ENCODE data around the gene ATG7. TPM values are rescaled to one million over a fixed set of nuclear protein-coding genes. Genes with fewer than 3 reads are reported as not detected.

The ATG7 gene
- total RNA-seq, 1 experiment from 2014 or later, result 50.9 TPM

DNA sequence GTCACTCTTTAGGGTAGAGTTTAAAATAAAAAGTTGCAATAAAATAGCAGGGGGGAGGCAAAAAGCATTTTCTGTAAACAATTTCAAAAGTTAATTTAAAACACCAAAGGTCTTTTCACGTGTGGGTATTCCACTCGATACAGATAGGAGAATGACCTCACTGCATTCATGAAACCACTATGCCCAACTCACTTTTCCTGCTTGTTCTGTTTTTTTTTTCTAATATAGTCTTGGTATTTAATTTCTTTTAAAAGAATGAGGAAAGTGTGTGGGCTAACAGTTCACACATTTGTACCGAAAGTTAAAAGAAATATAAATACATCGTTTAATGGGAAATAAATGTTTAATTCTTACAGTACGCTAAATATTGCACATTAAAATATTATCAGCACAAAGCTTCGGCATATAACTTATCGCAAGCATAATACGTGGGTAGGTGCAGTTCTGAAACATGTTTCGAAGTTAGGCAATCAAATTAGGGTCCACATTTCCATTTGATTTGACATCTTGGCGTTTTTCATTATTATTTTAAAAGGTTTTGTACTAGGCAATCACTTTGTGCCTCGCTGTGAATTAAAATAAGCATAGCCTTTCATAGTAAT is 330.1 kb downstream of the ATG7 start:
- Histone ChIP-seq H3K36me3 (ENCODE audit: insufficient read depth, low read length) (peaks cover 30% of the 10 kb centered on the region), H3K9me3 (ENCODE audit: low read length) (no peaks in the 10 kb centered on the region), H3K27ac (ENCODE audit: low read length) (peak overlapping the region; percentile 96), H4K20me1 (ENCODE audit: insufficient read depth, low read depth, low read length) (no peaks in the 10 kb centered on the region), H3K4me3 (ENCODE audit: low read length) (peak overlapping the region; percentile 63), H3K9me2 (replicated peaks; ENCODE audit: insufficient read depth, low read length) (no peaks in the 10 kb centered on the region), H2AFZ (ENCODE audit: low read length) (no peak overlapping the region), H3K4me2 (ENCODE audit: low read depth, low read length, poor library complexity, severe bottlenecking) (peak overlapping the region; percentile 81), H3K27me3 (ENCODE audit: low read length) (no peaks in the 10 kb centered on the region), H3K9ac (ENCODE audit: low read length) (peak overlapping the region; percentile 69), H3K79me2 (ENCODE audit: low read length) (peaks cover 96% of the 10 kb centered on the region), H3K4me1 (ENCODE audit: low read length) (peaks cover 70% of the 10 kb centered on the region)
- peak; percentile 69 for DNase-seq

DNA sequence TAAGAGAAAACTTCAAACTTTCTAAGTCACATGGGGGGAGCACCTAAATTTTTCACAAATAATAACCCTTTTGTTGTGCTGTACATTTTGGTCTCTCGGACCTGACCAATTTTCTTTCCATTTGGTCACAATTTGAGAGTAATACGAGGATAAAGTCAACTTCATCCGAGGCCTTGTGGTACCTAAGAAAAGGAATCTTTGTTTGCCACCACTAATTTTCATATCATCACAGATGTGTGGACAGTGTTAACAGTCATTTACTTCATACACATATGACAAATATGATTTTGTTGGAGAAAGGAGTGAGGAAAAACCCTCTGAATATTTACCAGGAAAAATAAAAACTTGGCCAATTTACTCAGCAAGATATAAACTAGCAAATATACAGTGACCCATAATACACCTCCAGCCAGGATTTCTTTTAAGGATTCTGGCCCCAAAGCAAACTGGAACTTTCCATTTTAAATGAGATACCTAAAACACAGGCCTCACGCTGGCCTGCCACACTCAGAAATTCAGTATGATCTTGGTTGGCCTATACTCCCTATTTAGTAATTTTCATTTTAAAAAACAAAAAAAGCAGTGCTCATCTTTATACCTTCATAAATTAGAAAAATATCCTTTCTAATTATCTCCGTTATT is 330.8 kb downstream of the ATG7 start:
- H3K27ac ChIP-seq (ENCODE audit: low read length), result peak overlapping the region; percentile 96

GRCh38 chr3:11603628-11604027 is 331.4 kb downstream of the ATG7 start:
- peaks cover 96% of the 10 kb centered on the region for H3K79me2 ChIP-seq (ENCODE audit: low read length)
- H4K20me1 ChIP-seq (ENCODE audit: insufficient read depth, low read depth, low read length), result no peaks in the 10 kb centered on the region
- H2AFZ ChIP-seq (ENCODE audit: low read length), result no peak overlapping the region
- peak; percentile 76 for DNase-seq
- H3K27me3 ChIP-seq (ENCODE audit: low read length), result no peaks in the 10 kb centered on the region
- H3K9me3 ChIP-seq (ENCODE audit: low read length), result no peaks in the 10 kb centered on the region
- peak overlapping the region; percentile 63 for H3K4me3 ChIP-seq (ENCODE audit: low read length)
- H3K4me1 ChIP-seq (ENCODE audit: low read length), result peaks cover 83% of the 10 kb centered on the region
- peak overlapping the region; percentile 81 for H3K4me2 ChIP-seq (ENCODE audit: low read depth, low read length, poor library complexity, severe bottlenecking)
- peak overlapping the region; percentile 96 for H3K27ac ChIP-seq (ENCODE audit: low read length)
- no peaks in the 10 kb centered on the region for H3K9me2 ChIP-seq (replicated peaks; ENCODE audit: insufficient read depth, low read length)
- H3K36me3 ChIP-seq (ENCODE audit: insufficient read depth, low read length), result peaks cover 20% of the 10 kb centered on the region
- H3K9ac ChIP-seq (ENCODE audit: low read length), result peak overlapping the region; percentile 69

More for the DNA sequence above, 330.8 kb downstream of the ATG7 start:
- H2AFZ ChIP-seq (ENCODE audit: low read length), result no peak overlapping the region
- no peaks in the 10 kb centered on the region for H3K9me2 ChIP-seq (replicated peaks; ENCODE audit: insufficient read depth, low read length)
- peaks cover 96% of the 10 kb centered on the region for H3K79me2 ChIP-seq (ENCODE audit: low read length)
- H3K9me3 ChIP-seq (ENCODE audit: low read length), result no peaks in the 10 kb centered on the region
- H3K4me1 ChIP-seq (ENCODE audit: low read length), result peaks cover 76% of the 10 kb centered on the region
- peaks cover 24% of the 10 kb centered on the region for H3K36me3 ChIP-seq (ENCODE audit: insufficient read depth, low read length)
- peak overlapping the region; percentile 69 for H3K9ac ChIP-seq (ENCODE audit: low read length)
- H4K20me1 ChIP-seq (ENCODE audit: insufficient read depth, low read depth, low read length), result no peaks in the 10 kb centered on the region
- H3K4me3 ChIP-seq (ENCODE audit: low read length), result peak overlapping the region; percentile 63
- H3K4me2 ChIP-seq (ENCODE audit: low read depth, low read length, poor library complexity, severe bottlenecking), result peak overlapping the region; percentile 81
- peak; percentile 73 for DNase-seq
- H3K27me3 ChIP-seq (ENCODE audit: low read length), result no peaks in the 10 kb centered on the region

DNA sequence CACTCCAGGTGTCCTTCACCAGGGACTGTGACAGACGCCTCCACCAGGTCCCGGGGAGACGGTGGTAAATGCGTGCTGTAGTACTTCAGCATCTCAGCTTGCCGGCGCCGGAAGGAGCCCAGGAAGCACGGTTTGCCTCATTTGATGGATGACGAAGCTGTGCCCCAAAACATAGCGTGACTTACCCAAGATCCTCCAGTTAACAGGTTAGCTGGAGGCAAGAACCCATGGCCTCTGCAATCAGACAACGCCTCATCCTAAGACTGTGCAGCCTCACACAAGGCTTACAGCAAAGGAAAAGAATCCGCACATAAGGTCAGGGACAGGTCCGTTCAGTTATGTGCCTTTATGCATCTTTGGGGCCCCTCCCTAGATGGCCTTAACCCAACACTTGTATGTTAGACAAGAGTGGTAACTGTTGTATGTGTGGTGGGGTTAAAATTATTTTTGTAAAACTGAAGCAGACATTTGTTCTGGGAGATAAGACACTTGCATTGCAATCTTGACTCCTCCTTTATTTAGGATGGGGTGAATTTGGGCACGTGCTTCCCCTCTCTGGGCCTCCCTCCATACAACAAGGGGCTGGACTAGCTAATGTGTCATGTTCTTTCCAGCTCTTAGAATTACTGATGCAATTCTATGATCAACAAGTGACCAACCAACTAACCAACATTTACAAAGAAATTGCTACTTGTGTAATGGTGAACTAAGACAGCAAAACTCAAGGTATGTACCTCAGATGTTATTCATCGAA is 332.1 kb downstream of the ATG7 start:
- Histone ChIP-seq H2AFZ (ENCODE audit: low read length) (no peak overlapping the region), H3K79me2 (ENCODE audit: low read length) (peaks cover 96% of the 10 kb centered on the region)

GRCh38 chr3:11605398-11605797 is 333.2 kb downstream of the ATG7 start:
- H3K9me3 ChIP-seq (ENCODE audit: low read length), result no peaks in the 10 kb centered on the region
- peak overlapping the region; percentile 18 for H3K4me2 ChIP-seq (ENCODE audit: low read depth, low read length, poor library complexity, severe bottlenecking)
- peaks cover 9% of the 10 kb centered on the region for H3K36me3 ChIP-seq (ENCODE audit: insufficient read depth, low read length)
- no peak overlapping the region for H2AFZ ChIP-seq (ENCODE audit: low read length)
- no peak for DNase-seq
- peak overlapping the region; percentile 30; the same call in 1 of the 2 replicates for H3K9ac ChIP-seq (ENCODE audit: low read length)
- H3K27me3 ChIP-seq (ENCODE audit: low read length), result no peaks in the 10 kb centered on the region
- H3K4me3 ChIP-seq (ENCODE audit: low read length), result no peak overlapping the region; the same call in 1 of the 2 replicates
- no peaks in the 10 kb centered on the region; the same call in 1 of the 2 replicates for H4K20me1 ChIP-seq (ENCODE audit: insufficient read depth, low read depth, low read length)
- peaks cover 95% of the 10 kb centered on the region for H3K4me1 ChIP-seq (ENCODE audit: low read length)
- peaks cover 96% of the 10 kb centered on the region for H3K79me2 ChIP-seq (ENCODE audit: low read length)
- H3K27ac ChIP-seq (ENCODE audit: low read length), result peak overlapping the region; percentile 72
- no peaks in the 10 kb centered on the region for H3K9me2 ChIP-seq (replicated peaks; ENCODE audit: insufficient read depth, low read length)

More for the DNA sequence above, 332.1 kb downstream of the ATG7 start:
- Histone ChIP-seq H3K27ac (ENCODE audit: low read length) (peak overlapping the region; percentile 96), H3K9me2 (replicated peaks; ENCODE audit: insufficient read depth, low read length) (no peaks in the 10 kb centered on the region), H3K27me3 (ENCODE audit: low read length) (no peaks in the 10 kb centered on the region), H3K4me1 (ENCODE audit: low read length) (peaks cover 90% of the 10 kb centered on the region), H3K4me3 (ENCODE audit: low read length) (peak overlapping the region; percentile 63), H3K9me3 (ENCODE audit: low read length) (no peaks in the 10 kb centered on the region), H3K9ac (ENCODE audit: low read length) (peak overlapping the region; percentile 69), H3K36me3 (ENCODE audit: insufficient read depth, low read length) (peaks cover 17% of the 10 kb centered on the region), H3K4me2 (ENCODE audit: low read depth, low read length, poor library complexity, severe bottlenecking) (peak overlapping the region; percentile 81), H4K20me1 (ENCODE audit: insufficient read depth, low read depth, low read length) (no peaks in the 10 kb centered on the region)
- peak; percentile 85 for DNase-seq

GRCh38 chr3:11606090-11606784 is 334.0 kb downstream of the ATG7 start:
- Histone ChIP-seq H3K9me3 (ENCODE audit: low read length) (no peaks in the 10 kb centered on the region), H3K9ac (ENCODE audit: low read length) (no peak overlapping the region), H3K36me3 (ENCODE audit: insufficient read depth, low read length) (peaks cover under 1% of the 10 kb centered on the region), H3K4me2 (ENCODE audit: low read depth, low read length, poor library complexity, severe bottlenecking) (peak overlapping the region; percentile 18), H3K27ac (ENCODE audit: low read length) (peak overlapping the region; percentile 72), H3K27me3 (ENCODE audit: low read length) (no peaks in the 10 kb centered on the region), H4K20me1 (ENCODE audit: insufficient read depth, low read depth, low read length) (no peaks in the 10 kb centered on the region; the same call in 1 of the 2 replicates), H3K79me2 (ENCODE audit: low read length) (peaks cover 96% of the 10 kb centered on the region), H3K4me1 (ENCODE audit: low read length) (peaks cover 95% of the 10 kb centered on the region), H3K4me3 (ENCODE audit: low read length) (no peak overlapping the region), H3K9me2 (replicated peaks; ENCODE audit: insufficient read depth, low read length) (no peaks in the 10 kb centered on the region), H2AFZ (ENCODE audit: low read length) (no peak overlapping the region)
- no peak for DNase-seq

DNA sequence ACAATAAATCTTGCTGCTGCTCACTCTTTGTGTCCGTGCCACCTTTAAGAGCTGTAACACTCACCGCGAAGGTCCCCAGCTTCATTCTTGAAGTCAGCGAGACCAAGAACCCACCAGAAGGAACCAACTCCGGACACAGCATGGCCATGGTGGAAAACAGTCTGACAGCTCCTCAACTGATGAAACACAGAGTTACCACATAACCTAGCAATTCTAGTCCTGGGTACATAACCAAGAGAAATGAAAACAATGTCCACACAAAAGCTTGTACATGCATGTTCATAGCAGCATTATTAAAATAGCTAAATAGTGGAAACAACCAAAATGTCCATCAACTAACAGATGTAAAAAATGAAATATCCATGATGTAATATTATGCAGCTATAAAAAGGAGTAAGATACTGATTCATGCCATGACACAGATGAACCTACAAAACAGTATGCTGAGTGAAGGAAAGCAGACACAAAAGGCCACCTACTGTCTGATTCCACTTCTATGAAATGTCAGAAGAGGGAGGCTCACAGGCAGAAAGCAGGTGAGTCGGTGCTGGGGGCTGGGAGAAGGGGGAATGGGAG is 334.8 kb downstream of the ATG7 start:
- Histone ChIP-seq H2AFZ (ENCODE audit: low read length) (no peak overlapping the region), H3K27ac (ENCODE audit: low read length) (peak overlapping the region; percentile 72; the same call in 1 of the 2 replicates), H3K9me3 (ENCODE audit: low read length) (no peaks in the 10 kb centered on the region), H3K27me3 (ENCODE audit: low read length) (no peaks in the 10 kb centered on the region), H3K36me3 (ENCODE audit: insufficient read depth, low read length) (no peaks in the 10 kb centered on the region), H3K9me2 (replicated peaks; ENCODE audit: insufficient read depth, low read length) (no peaks in the 10 kb centered on the region), H4K20me1 (ENCODE audit: insufficient read depth, low read depth, low read length) (no peaks in the 10 kb centered on the region; the same call in 1 of the 2 replicates), H3K79me2 (ENCODE audit: low read length) (peaks cover 96% of the 10 kb centered on the region), H3K4me1 (ENCODE audit: low read length) (peaks cover 94% of the 10 kb centered on the region), H3K4me3 (ENCODE audit: low read length) (no peak overlapping the region), H3K4me2 (ENCODE audit: low read depth, low read length, poor library complexity, severe bottlenecking) (no peak overlapping the region), H3K9ac (ENCODE audit: low read length) (no peak overlapping the region)
- no peak for DNase-seq
